ENCODE measurements around the gene SLX4.
"Not testable (repeated sequence)": the region's sequence is repeated elsewhere in the genome, so short reads cannot be mapped to it uniquely, and the experiment has no call there.

Gene SLX4, protein sequence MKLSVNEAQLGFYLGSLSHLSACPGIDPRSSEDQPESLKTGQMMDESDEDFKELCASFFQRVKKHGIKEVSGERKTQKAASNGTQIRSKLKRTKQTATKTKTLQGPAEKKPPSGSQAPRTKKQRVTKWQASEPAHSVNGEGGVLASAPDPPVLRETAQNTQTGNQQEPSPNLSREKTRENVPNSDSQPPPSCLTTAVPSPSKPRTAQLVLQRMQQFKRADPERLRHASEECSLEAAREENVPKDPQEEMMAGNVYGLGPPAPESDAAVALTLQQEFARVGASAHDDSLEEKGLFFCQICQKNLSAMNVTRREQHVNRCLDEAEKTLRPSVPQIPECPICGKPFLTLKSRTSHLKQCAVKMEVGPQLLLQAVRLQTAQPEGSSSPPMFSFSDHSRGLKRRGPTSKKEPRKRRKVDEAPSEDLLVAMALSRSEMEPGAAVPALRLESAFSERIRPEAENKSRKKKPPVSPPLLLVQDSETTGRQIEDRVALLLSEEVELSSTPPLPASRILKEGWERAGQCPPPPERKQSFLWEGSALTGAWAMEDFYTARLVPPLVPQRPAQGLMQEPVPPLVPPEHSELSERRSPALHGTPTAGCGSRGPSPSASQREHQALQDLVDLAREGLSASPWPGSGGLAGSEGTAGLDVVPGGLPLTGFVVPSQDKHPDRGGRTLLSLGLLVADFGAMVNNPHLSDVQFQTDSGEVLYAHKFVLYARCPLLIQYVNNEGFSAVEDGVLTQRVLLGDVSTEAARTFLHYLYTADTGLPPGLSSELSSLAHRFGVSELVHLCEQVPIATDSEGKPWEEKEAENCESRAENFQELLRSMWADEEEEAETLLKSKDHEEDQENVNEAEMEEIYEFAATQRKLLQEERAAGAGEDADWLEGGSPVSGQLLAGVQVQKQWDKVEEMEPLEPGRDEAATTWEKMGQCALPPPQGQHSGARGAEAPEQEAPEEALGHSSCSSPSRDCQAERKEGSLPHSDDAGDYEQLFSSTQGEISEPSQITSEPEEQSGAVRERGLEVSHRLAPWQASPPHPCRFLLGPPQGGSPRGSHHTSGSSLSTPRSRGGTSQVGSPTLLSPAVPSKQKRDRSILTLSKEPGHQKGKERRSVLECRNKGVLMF (N-terminal part only)

DNA sequence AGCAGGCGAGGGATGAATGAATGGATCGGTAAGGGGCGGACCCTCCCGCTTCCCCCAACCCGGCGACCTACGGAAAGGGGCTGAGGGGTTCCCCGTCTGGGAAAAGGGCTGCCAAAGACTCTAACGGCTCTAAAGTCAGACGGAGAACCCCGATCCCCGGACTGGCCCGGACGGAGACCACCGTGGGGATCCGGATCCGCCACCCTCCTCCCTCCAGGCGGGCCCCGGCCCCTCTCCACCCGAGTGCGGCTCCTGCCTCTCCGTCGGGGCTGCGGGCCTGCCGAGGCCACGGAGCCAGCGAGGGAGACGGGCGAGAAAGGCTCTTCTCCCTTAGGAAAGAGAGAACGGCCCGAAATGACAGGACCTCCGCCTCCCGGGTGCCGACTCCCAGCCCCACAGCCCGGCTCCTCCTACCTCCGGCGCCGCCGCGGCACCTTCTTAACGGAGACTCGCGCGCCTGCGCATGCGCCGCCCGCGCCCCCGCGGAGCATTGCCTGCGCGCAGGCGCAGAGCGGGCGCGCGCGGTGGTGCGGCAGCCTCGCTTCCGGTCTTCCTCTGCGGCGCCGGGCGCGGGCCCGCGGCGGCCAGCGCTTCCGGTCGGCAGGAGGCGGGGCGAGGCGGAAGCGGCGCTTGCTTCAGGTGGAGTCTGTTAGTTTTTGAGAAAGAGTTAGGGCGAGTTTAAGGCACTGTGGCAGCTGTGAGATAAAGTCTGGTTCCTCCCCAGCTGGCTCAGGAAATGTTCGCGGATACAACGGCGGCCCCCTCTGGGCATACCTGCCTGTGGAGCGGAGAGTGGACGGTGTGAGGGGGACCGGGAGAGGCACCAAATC, at the start of gene SLX4:
TSS of gene SLX4 (minus strand) at position 461 of the 830 bp plus-strand sequence. CDS start 2,642 bp downstream, outside the sequence.
- peak; percentile 94 for DNase-seq (ENCODE audit: low spot score)

DNA sequence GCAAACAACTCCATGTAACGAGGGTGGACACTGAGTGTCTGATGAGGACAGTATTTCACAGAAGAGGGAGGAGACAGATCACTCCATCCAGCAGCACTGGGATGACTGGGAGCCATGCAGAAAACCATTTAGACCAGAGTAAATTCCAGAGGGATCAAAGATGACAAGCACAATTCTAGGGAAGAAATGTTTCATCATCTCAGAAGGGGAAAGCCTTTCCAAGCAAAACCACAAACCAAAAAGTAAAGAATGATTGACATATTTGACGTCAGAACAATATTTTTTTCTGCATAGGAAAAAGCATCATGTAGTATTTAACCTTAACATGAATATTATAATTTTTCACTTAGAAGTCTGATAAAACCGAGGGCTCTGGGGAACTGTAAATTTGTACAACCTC, 47.8 kb upstream of the SLX4 start:
- no peak for DNase-seq (ENCODE audit: low spot score)

DNA sequence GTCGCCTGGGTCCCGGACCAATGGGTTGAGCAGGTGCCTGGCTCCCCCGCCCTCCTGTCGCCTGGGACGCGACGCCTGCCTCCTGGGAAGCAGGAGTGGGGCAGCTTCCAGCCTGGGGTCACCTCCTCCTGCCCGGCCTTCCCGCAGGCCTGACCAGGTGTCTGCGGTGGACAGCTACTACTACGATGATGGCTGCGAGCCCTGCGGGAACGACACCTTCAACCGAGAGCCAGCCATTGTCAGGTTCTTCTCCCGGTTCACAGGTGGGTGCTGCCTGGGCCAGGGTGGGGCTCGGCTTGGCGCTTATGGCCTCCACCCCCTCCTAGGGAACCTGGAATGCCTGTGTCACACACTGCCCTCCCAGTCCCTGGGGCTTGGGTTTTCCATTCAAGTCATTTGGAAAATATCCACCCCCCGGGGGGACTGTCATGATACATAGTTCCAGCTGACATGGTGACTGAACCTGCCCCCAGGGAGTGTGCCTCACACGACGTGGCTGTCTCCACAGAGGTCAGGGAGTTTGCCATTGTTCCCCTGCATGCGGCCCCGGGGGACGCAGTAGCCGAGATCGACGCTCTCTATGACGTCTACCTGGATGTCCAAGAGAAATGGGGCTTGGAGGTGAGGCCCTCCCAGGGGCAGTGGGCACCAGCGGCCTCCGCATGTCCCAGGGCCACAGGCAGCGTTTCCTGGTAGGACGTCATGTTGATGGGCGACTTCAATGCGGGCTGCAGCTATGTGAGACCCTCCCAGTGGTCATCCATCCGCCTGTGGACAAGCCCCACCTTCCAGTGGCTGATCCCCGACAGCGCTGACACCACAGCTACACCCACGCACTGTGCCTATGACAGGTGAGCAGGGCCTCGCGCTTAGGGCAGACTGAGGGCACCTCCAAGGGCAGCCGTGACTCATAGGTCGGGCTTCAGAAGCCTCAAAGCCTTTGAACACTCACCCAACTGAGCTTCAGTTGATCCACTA, 45.4 kb upstream of the SLX4 start:
- DNase-seq (ENCODE audit: low spot score) = peak; percentile 36

- not testable (repeated sequence) for DNase-seq (ENCODE audit: low spot score)
These were observed 44.7 kb upstream of the SLX4 start for GRCh38 chr16:3656160-3656490.

DNA sequence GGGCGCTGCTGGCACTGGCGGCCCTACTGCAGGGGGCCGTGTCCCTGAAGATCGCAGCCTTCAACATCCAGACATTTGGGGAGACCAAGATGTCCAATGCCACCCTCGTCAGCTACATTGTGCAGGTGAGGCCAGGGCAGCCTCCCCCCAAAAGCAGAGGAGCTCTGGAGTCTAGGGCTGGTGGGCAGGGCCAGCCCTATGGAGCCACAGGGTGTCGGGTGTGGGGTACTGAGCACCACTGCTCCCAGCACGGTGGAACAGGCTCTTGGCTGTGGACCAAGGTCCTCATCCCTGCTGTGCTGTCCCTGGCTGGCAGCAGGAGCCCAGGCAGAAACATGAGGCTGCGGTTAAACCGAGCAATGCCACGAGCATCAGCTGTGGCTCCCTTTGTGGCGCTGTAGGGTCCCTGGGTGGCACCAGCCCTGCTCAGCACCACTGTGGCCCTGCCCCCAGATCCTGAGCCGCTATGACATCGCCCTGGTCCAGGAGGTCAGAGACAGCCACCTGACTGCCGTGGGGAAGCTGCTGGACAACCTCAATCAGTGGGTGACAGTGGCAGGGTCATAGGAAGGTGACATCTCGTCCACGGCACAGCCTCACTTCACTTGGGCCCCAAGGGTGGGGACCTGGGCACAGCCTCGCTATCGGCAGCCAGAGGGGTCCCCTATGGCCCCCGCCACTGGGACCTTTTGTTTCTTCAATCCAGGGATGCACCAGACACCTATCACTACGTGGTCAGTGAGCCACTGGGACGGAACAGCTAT, 44.2 kb upstream of the SLX4 start:
- DNase-seq (ENCODE audit: low spot score) = no peak

- no peak for DNase-seq (ENCODE audit: low spot score)
These were observed 43.6 kb upstream of the SLX4 start for GRCh38 chr16:3655030-3655395.

DNA sequence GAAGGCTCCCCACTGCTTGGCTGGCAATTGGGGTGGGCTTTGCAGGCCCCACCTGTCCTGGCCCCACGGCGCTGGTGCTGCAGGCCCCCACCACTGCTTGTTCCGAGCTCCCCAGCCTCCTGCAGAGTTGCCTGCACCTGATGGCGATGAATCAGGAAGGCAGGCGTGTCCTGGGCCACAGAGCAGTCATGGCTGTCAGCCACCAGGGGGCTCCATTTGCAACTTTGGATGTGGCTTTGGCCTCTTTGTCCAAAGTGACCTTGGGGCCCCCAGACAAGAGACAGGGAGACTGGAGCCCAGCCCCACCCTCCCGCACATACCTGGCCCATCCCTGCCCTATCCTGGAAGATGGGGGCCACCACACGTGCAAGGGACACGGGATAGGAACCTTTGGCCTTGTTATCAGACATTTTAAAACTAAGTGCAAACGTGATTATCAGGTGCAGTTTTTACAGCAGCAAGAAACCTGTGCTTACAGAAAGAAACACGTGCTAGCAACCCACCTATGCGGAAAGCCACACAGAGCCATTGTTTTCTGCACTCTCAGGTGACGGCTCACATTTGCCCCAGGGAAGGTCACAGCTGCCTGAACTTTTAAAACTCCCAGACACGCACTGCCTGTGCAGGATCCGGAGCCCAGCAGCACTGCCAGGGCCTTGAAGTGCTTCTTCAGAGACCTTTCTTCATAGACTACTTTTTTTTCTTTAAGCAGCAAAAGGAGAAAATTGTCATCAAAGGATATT, 43.0 kb upstream of the SLX4 start, which contains the start of gene DNASE1:
TSS of gene DNASE1 (plus strand) at position 443 of the 743 bp plus-strand sequence. CDS start 683 bp downstream, outside the sequence.
- DNase-seq (ENCODE audit: low spot score) = peak; percentile 80

- DNase-seq (ENCODE audit: low spot score) = no peak
These were observed 41.2 kb upstream of the SLX4 start for GRCh38 chr16:3652373-3653195.

DNA sequence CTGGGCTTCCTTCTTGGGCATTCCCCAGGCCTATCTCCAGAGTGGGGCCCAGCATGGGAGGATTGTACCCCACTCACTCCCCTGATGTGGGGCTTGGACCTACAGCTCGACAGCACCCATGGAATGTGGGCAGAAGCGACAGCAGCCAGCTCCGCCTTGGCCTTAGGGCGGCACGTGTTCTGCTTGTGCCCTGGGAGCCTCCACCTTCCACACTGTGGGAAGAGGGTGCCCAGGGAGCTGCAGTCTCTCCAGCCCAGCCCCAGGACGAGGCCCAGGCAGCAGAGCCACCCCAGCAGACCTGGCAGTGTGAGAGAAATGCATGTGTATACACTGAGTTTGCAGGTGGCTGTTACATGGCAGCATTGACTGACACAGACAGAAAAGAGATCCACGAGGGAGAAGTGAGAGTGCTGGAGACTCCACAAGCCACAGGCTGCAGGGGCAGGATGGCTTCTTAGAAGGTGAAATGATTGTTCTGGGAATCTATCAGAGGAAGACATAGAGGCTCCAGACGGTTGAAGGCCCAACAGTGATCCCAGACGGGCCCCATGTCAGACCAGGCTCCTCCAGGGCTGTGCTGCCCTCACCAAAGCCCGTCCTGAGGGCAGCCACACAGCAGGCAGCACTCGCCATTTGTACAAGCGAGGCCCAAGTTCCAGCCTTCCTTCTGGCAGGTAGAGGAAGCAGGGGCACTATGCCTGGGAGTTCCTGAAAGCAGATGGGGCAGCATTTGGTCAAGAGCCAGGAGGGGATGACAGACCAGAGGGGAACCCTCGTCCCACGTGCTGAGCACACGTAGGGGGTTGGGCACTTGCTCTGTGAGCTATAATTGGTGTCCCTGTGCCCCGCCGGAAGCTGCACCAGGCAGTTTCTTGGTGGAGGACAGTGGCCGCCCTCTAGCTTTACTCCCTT, 40.3 kb upstream of the SLX4 start:
- no peak for DNase-seq (ENCODE audit: low spot score)

GRCh38 chr16:3650631-3651265, 39.3 kb upstream of the SLX4 start:
- DNase-seq (ENCODE audit: low spot score) = no peak

GRCh38 chr16:3646348-3646920, 35.0 kb upstream of the SLX4 start:
- DNase-seq (ENCODE audit: low spot score) = no peak

GRCh38 chr16:3645504-3646347, 34.3 kb upstream of the SLX4 start:
- no peak for DNase-seq (ENCODE audit: low spot score)

GRCh38 chr16:3645108-3645503, 33.7 kb upstream of the SLX4 start:
- no peak for DNase-seq (ENCODE audit: low spot score)

DNA sequence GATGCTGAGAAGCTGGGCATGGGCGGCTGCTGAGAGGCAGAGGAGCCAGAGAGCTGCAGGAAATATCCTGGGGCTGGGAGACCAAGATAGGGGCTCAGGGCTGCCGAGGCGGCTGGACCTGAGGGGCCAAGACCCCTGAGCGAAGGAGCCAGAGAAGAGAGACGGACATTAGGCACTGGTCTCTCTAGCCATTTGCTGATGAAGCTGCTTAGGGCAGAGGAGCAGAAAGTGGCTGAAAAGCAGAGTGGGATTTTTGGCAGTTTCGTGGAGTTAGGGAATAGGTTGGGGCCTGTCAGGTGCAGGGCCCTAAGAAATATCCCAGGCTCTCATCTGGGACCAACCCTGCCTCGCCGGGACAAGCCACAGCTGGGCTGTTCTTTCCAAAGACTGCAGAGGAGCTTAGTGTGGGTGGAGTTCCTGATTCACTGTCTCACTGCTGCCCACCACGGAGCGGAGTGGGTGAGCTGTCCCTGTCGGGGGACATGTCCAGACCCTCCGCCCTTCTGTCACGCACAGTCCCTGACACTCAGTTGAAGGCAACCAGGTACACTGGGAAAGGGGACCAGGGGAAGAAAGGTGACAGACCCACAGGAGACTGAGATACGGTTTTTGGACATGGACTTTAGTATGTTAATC, 31.8 kb upstream of the SLX4 start:
- no peak for DNase-seq (ENCODE audit: low spot score)
